Measurements from ENCODE around the gene PTAFR. TPM values are rescaled to one million over a fixed set of nuclear protein-coding genes. Genes with fewer than 3 reads are reported as not detected.

The PTAFR gene
- not detected in 2 replicates for total RNA-seq

GRCh38 chr1:28176492-28177470, at the start of gene PTAFR:
PTAFR (minus strand) TSS chr1:28176690; CDS start chr1:28151021, 25,669 bp downstream.

Small RNA genes lying within 50 kb of the gene (small RNA-seq; reads per million reads assigned to genes)
- gene RNU6-176P, result not detected

Other genes with a start within 250 kb of the PTAFR start
- under 0.01 TPM in 1 of 2 replicates, not detected in the other for gene SMPDL3B, start 241.7 kb downstream of the PTAFR start, total RNA-seq
- 10.6 and 16.4 TPM in 2 replicates for gene XKR8, start 216.7 kb downstream of the PTAFR start, total RNA-seq
- 16.1 and 20.1 TPM in 2 replicates for gene EYA3, start 88.1 kb downstream of the PTAFR start, total RNA-seq
- gene DNAJC8, start 56.3 kb upstream of the PTAFR start, total RNA-seq, result 37.3 and 40.7 TPM in 2 replicates
- gene ATP5IF1, start 59.4 kb upstream of the PTAFR start, total RNA-seq, result 98.9 and 103 TPM in 2 replicates
- gene SESN2, start 82.8 kb upstream of the PTAFR start, total RNA-seq, result 15.7 and 35.9 TPM in 2 replicates
- 17.4 and 24.3 TPM in 2 replicates for gene MED18, start 152.3 kb upstream of the PTAFR start, total RNA-seq
- gene PHACTR4, start 193.1 kb upstream of the PTAFR start, total RNA-seq, result 12.6 and 14.3 TPM in 2 replicates

Data from placental epithelial cell (primary cell).